Measurements from ENCODE around the gene DOK7.
"Not testable (repeated sequence)": the region's sequence is repeated elsewhere in the genome, so short reads cannot be mapped to it uniquely, and the experiment has no call there.

DOK7 gene

DNA sequence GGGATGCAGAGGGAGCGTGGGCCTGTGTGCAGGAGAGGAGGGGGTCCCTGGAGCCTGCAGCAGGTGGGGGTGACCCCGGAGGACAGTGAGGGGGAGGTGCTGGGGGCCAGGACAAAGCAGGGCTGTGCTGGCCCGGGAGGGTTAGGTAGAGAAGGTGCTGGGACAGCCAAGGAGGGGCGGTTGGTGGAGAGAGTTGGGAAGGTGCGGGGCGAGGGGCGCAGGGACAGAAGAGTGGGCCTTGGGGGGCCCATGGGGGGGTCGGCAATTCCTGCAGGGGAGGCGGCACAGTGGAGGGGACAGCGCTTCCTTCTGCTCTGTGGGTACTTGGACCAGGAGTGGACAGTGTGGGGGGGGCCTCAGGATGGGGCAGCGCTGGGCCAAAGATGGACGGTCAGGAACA, 36.6 kb downstream of the DOK7 start:
- FAIRE-seq (no peak), DNase-seq (ENCODE audit: insufficient read length, low spot score) (no peak)

DNA sequence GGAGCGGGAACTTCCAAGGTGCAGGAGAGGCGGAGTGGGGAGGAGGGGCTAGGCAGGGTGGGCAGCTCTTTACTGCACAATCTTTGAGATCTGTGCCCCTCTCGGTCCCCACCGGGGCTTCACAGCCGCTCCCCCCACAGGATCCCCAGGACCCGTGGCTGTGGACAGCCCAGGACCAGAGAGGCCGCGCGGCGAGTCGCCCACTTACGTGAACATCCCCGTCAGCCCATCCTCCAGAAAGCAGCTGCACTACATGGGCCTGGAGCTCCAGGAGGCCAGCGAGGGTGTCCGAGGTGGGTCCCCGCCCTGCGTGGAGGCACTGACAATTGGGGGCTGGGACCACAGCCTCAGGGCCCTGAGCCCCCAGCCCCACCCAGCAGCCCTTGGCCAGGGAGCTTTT, 37.0 kb downstream of the DOK7 start:
- no peak for FAIRE-seq

DNA sequence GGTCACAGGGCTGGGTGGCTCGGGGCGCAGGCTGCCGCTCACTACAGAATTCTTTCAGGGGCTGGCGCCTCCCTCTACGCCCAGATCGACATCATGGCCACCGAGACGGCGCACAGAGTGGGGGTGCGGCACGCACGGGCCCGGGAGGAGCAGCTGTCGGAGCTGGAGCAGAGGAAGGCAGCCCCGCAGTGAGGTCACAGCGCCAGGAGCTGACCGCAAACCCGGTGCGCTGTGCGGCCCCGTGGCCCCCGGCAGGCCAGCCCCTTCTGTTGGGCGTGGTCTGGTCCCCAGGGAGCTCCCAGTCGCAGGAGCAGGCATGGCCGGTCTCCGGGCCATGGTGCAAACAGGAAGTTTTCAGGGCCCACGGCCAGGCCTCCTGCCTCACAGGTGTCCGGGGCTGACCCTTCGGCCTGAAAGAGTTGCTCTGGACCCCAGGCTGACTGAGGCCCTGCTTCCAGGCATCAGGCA, 37.6 kb downstream of the DOK7 start:
- no peak for FAIRE-seq

More for the DNA sequence above, 37.0 kb downstream of the DOK7 start:
- no peak for DNase-seq (ENCODE audit: insufficient read length, low spot score)

DNA sequence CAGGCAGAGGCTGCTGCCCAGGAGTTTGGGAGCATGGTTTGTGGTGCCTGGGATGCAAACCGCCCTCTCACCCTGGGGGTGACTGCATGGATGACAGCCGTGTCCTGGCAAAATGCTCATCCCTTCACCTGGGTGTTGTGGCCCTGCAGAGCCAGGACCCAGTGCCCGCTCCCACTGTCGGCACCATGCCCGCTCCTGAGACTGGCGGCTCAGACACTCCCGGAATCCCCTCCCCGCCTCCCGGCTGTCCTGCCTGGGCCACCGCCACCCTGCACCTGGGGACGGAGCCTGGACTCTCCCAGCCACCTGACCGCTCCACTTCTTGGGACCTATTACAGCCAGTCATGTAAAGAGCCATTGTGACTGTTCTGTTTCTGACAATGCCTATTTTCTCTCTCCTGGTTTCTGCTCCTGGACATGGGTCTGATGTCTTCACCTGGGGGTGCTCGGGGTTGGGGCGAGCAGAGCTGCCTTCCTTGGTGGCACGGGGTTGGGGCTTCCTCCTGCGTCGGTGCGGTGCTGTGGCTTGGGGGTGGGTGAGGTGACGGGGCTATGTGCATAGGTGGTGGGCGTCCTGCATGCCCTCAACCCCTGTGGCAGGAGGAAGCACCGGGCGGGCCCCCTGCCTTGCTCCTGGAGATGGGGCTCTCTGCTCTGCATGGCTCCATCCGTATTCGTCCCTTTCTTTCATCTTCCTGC, 38.2 kb downstream of the DOK7 start:
- FAIRE-seq (no peak), DNase-seq (ENCODE audit: insufficient read length, low spot score) (no peak)

More for the DNA sequence above, 37.6 kb downstream of the DOK7 start:
- DNase-seq (ENCODE audit: insufficient read length, low spot score): no peak

DNA sequence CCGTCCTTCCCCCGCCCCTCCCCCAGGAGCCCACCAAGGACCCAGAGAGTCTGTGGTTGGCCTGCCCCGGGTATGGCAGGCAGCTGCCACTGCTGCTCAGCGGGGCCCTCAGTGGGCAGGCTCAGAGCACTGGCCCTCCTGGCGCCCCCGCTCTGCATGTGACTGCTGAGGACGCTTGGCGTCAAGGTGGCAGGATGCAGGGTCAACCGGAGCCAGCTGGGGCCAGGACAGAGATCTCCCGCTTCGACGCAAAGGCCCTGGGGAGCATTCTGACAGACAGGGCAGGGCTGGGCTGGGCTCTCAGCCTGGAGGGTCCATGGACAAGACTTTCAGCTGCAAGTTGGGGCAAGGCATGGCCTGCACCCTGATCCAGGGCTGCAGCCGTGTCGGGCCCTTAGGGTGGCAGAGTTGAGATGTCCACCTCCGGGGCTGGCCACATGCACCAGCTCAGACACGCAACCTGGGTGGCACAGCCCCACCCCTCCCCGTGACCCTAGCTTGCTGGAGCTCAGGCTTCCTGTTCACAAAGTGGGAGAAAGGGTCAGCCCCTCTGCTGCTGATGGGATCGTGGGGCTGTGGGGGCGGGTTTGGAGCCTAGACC, 38.8 kb downstream of the DOK7 start:
- FAIRE-seq: no peak

DNA sequence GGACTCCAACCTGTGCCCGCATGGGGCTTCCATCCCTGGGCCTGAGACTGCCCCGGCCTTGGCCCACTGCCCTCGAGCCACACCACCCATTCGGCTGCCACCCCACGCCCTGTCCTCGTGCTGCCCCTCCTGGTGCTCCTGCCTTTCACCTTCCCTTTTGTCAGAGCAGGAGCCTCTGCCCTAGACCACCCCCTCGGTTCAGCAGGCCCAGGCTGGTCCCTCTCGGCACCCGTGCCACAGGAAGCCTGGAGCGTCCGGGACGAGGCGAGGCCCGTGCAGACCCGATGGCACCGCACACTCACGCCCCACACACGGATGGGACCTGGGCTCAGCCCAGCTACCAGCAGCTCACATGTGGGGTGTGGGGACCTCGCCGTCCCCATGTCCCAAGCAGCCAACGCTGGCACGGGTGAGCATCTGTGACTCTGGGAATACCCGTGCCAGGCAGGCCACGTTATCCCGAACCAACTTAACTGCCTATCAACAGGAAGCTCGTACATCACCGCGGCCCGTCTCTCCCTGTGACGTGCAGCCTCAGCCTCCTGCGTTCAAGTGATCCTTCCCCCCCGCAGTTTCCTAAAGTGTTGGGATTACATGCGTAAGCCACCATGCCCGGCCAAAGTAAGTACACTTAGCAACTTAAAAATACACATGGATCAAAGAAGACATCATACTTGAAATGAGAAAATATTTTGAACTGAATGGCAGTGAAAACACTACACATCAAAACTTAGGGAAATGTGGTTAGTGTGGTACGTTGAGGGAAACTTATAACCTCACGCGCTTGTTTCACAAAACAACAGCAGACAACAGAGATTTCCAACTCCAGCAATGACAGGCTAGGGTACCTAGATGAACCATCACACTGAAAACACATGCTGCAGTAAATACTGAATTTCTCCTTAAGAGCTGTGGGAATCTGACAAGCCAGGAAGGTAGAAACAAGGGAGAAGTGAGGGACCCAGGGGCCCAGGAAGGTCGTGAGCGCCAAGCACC, 40.1 kb downstream of the DOK7 start:
- FAIRE-seq (no peak), DNase-seq (ENCODE audit: insufficient read length, low spot score) (no peak)

More for the DNA sequence above, 38.8 kb downstream of the DOK7 start:
- no peak for DNase-seq (ENCODE audit: insufficient read length, low spot score)

DNA sequence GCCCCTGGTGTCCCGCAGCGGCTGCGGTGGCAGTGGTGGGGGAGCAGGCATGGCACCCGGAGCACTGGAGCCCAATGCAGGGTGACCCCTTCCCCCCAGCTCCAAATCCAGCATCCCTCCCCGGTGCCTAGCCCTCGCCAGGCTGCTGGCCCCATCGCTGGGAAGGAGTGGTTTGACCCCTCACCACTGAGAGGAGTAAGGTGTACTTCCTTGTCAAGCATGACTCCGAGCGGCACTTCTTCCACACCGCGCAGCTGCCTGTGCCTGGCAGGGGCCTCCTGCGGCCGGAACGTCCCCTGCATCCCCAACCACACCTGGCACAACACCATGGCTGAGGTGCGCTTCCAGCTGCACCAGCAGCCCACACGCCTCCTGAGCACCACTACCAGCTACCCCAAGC, 42.1 kb downstream of the DOK7 start:
- FAIRE-seq: no peak
- DNase-seq (ENCODE audit: insufficient read length, low spot score): no peak

DNA sequence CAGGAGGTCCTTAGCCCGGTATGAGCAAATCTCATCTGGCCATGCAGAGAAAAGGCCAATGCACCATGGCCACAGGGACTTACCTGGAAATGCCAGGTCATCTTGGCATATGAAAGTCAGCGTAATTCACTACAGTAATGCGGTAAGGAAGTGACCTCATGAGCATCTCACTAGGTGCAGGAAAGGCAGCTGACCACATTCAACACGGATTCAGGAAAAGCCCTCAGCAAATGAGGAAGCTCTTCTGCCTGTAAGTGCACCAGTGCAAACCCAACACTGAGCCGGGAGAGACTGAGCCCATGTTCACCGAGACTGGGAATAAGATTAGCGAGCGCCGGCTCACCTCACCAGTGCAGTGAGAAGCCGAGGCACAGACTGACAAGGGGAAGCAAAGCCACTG, 45.4 kb downstream of the DOK7 start:
- DNase-seq (ENCODE audit: insufficient read length, low spot score) (no peak), FAIRE-seq (no peak)

DNA sequence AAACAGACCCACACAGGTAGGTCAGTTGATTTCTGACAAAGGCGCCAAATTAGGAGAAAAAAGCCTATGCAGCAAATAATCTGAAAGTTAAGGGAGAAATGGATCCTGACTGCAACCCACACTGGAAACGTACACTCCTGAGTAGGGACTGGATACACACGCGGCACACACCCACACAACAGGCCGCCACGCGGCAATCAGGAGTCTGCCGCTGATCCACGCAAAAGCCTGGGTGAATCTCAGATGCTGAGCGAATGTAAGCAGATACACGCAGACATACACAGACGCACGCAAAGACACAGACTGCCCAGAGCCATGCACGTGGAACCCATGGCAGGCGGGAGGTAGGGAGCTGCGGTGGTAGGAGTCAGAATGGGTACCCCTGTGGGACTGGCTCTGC, 47.4 kb downstream of the DOK7 start:
- no peak for FAIRE-seq
- DNase-seq (ENCODE audit: insufficient read length, low spot score): no peak

DNA sequence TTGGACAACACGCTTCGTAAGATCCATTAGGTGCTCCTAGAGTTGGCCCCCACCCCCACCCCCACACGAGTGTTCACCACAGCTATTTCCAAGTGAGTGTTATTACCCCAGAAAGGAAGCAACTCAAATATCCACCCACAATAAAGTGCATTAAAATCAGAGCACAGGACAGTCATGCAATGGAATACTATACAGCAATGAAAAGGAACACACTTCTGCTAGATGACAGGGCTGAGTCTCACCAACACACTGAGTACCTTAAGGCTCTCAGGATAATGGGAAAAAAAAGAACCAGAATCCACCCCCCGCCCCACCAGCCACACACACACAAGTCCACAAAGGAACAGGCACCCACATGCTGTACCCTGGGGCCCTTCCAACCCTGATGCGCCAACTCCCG, 48.1 kb downstream of the DOK7 start:
- DNase-seq (ENCODE audit: insufficient read length, low spot score) (no peak), FAIRE-seq (no peak)

DNA sequence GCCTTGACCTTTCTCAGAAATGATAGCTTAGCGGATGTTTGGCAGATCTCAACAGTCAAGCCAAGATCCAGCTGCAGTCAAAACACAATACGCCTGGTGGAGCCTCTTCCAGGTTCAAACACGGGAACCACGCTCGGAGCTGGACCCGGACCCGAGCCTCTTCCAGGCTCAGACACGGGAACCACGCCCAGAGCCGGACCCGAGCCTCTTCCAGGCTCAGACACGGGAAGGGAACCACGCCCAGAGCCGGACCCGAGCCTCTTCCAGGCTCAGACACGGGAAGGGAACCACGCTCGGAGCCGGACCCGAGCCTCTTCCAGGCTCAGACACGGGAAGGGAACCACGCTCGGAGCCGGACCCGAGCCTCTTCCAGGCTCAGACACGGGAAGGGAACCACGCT, 48.5 kb downstream of the DOK7 start:
- not testable (repeated sequence) for FAIRE-seq; DNase-seq (ENCODE audit: insufficient read length, low spot score)

DNA sequence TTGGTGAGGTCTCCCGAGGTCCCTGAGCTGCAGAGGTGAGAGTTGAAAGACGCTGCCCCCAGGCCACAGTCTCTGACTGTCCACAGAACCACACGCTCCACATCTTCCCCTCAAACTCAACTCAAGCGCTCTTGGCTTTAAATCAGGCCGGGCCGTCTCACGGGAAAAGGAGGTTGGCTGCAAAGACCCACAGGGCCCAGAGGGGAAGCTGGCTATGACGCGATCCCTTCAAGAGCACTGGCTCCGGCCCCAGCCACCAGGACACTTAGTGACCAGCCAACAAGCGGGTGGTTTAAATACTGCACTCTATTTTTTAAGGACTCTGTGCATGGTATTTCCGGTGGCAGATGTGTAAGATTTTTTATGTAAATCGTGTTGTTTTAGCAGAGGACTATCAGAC, 49.2 kb downstream of the DOK7 start:
- no peak for FAIRE-seq
- DNase-seq (ENCODE audit: insufficient read length, low spot score): no peak

DNA sequence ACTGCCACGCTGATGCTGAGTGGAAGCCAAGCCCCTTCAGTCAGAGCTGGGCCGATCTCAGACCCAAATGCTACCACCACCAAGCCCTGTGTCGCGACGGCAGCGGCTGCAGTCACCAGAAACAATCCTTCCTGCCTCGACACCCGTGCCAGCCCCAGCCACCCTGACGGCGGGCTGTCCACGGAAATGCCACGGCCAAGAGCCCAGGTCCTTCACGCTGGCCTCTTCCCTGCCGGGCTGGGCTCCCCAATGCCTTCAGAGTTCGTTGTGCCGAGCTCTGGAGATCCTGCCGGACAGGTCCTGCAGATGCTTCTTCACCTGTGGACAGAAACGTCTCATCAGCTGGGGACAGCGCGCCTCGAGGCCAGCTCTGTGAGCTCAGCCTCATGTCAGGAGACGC, 49.6 kb downstream of the DOK7 start:
- FAIRE-seq (no peak), DNase-seq (ENCODE audit: insufficient read length, low spot score) (no peak)

DNA sequence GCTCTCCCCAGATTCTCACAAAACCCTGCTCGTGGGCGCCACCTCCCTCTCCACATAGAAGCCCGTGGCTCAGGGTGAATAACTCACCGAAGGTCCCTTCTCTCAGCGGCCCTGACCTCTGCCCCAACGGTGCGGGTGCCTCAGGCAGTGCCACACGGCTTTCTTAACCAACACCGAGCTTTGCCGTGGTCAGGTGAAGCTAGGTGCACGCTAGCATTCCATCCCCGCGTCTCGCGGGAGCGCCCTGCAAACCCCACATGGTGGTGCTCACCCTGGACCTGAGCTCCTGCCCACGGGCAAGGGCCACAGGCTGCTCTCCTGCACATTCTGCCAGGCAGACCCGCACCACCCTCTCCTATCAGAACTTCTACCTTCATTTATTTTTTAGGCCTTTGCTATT, 50.7 kb downstream of the DOK7 start:
- DNase-seq (ENCODE audit: insufficient read length, low spot score): no peak
- no peak for FAIRE-seq

DNA sequence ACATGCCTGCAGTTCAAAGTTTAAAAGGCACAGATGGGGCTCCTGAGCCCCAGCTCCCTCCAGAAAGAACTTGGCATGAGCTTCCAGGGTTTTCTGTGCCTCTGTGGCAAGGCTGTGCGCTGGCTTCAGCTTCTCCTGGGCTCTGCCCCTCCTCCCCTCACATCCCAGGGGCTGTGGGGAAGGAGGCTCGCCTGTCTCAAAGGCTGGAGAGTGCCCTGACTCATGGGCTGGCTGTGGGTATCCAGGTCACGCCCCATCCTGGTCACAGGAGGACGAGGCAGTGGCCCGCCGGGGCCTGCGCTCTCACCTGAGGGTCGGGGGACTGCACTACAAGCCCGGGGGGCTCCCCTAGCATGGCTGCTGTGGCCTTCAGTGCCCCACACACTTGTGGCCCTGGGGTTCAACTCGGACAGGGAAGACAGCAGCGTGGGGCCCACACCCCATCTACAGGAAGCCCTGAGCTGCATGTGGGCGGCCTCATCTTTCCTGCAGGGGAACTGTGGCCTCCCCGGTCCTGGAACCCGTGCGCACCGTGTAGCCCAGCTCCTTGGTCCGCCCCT, 51.2 kb downstream of the DOK7 start:
- DNase-seq (ENCODE audit: insufficient read length, low spot score) (no peak), FAIRE-seq (no peak)

DNA sequence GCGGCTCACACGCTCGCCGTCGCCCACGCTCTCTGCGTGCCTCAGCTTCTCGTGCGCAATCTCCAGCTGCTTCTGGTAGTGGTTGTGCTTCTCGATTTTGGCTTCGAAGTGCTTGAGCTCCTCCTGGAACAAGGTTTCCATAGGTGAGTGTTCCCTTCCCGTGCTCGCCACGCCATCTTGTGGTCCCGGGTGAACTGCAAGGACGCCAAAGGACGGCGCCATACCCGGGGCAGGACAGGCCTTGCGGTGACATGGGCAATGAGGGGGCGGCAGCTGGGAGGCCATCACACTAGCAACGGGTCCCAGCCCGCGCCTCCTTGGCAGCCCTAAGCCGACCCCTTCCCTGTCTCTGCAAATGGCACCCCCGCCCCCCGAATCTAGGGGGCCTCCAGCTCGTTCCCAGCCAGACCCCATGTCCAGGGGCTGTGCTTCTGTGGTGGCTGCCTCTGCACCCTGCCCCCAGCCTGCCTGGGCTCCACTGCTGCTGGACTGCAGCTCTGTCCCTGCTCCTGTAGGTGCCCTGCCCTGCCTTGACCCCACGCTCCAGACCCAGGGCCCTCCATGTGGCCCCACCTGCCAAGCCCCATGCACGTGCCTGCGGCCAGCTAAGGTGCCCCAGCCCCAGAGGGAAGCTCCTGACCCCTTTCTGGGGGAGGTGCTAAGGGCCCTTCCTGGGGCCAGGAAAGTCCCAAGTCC, 51.8 kb downstream of the DOK7 start:
- no peak for DNase-seq (ENCODE audit: insufficient read length, low spot score)
- FAIRE-seq: no peak

DNA sequence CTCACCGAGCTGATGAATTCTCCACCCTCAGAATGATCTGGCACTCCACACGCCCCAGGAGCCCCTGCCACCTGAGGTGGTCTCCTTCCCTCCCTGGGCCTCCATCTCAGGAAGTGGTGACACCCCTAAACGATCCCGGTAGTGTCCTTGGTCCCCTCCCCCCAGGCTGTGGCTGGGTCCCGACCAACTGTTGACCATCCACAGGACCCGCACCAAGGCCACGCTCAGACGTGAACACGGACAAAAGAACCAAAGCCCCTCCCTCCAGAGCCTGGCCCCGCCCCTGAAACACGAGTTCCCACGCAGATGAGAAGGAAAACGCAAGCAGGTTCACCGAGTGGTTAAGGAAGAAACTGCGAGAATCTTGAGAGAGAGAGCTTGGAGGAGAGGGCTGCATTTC, 52.5 kb downstream of the DOK7 start:
- no peak for FAIRE-seq
- no peak for DNase-seq (ENCODE audit: insufficient read length, low spot score)

DNA sequence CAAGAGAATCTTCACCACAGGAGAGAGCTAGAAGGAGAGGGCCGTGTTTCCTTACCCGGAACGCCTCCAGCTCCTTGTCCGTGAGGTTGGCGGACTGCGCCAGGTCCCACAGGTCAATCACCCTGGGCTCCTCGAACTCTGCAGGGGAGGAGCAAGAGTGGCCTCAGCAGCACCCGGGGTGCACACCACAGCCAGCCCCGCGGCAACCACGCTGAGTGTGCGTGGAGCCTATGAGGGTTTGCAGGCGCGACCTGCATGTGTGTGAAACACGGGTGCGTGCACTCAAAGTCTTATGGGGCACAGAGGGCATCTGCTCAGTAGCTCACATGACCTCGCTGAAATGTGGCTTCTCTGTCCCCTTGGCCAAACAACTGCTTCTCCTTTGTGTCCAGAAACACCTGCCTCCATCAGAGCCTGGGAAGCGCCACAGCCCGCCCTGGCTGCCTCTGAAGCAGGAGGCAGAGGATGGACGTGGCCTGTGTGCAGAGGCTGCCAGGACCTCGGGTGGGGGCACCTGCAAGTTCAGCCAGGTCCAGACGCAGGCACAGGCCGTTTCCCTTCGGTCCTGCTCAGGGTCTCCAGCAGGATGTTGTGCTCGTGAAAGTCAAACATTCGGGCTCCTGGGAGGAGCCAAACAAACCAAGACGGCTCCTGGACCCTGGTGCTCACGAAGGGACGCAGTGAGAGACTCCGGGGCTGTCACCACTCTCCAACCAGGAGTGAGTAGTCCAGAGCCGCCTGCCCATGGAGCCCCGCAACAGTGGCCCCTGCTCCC, 53.1 kb downstream of the DOK7 start:
- DNase-seq (ENCODE audit: insufficient read length, low spot score) (no peak), FAIRE-seq (no peak)

DNA sequence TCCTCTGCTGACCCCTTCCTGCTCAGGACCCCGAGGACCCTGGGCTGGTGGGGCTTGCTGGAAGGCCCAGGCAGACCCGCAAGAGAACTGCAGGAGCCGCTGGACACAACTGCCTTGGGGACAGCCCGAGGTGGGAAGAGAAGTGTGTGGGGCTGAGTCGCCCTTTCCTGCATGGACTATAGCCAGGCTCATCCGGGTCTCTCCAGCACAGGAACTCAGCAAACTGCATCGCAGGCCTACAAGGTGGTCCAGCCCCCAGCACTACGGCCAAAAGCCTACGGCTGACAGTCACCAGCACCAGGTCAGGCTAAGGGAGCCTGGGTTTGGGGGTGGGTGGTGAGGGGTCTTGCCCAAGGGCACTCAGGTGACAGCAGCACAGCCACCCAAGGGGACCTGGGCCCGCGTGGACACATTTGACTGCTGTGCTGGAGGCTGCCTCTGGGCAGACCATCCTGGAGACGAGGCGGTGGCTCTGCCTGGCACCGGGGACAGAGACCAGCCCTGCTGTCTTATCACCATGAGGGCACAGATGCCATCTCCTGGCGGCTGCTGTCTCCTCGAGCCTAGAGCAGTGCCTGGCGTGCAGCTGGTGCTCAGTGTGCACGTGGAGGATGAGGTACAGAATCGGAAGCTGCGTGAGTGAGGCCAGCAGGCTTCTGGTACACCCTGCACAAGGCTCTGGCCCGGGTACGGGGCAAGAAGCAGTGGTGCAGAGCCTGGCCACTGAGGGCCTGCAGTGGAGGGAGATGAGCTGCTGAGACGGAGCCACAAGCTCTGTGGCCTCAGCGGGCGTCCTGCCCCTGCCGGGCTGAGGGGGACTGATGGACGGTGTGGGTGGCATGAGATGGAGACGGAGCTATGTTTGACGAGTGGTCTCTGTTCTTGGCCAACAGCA, 54.0 kb downstream of the DOK7 start:
- DNase-seq (ENCODE audit: insufficient read length, low spot score) (no peak), FAIRE-seq (no peak)
